Esophagus muscularis mucosa (tissue), 4 donors: ENCODE results near the gene FRK. TPM values are rescaled to one million over a fixed set of nuclear protein-coding genes. Genes with fewer than 3 reads are reported as not detected.

ENCODE experiments used
- DNase-seq: peaks from one replicate; pipeline ENCODE4 v3.0.0-alpha.2; 2017; ENCODE audit errors: extremely low spot score
- H3K27ac ChIP-seq, 4 donors: fragments of 200-600 bp; sonication (generic); replicated peaks in 1 of 4; 1 replicate in 3 of 4; 2 replicates in 1 of 4; pipeline ENCODE4 v1.5.1; 2016 to 2019; ENCODE audit warnings: mild to moderate bottlenecking in 1 of 4
- H3K27me3 ChIP-seq, 4 donors: fragments of 200-600 bp; sonication (generic); one replicate each; pipeline versions ENCODE4 v1.5.1 to v1.6.0; 2016 to 2019
- H3K36me3 ChIP-seq, 4 donors: fragments of 200-600 bp; sonication (generic); one replicate each; pipeline ENCODE4 v1.5.1; 2016 to 2019
- H3K4me1 ChIP-seq, 4 donors: fragments of 200-600 bp; sonication (generic); one replicate each; pipeline ENCODE4 v1.5.1; 2016 to 2019
- H3K4me3 ChIP-seq, 4 donors: fragments of 200-600 bp; sonication (generic); 1 replicate in 2 of 4; 2 replicates in 2 of 4; pipeline ENCODE4 v1.5.1; 2016 to 2019; ENCODE audit warnings: mild to moderate bottlenecking in 4 of 4, moderate library complexity in 1 of 4
- H3K9me3 ChIP-seq, 4 donors: fragments of 200-600 bp; sonication (generic); 1 replicate in 3 of 4; 2 replicates in 1 of 4; pipeline ENCODE4 v1.5.1; 2016 to 2019
- EP300 ChIP-seq: sonication (generic); formaldehyde crosslinking; IDR thresholded peaks from one replicate; pipeline ENCODE4 v1.6.1; 2017; ENCODE audit warnings: antibody characterized with exemption
- POLR2A ChIP-seq: fragments of 450-650 bp; IDR thresholded peaks from one replicate; pipeline ENCODE4 v1.6.1; 2017; ENCODE audit warnings: antibody characterized with exemption, moderate library complexity, mild to moderate bottlenecking, low read depth
- POLR2AphosphoS5 ChIP-seq, 2 donors: sonication (generic); formaldehyde crosslinking; IDR thresholded peaks; one replicate each; pipeline ENCODE4 v1.6.1; 2017; ENCODE audit warnings: antibody characterized with exemption in 2 of 2
- WGBS: methylation state at CpG from one replicate; pipeline ENCODE4 v1.1.5; 2018; 5-methylcytosine and 5-hydroxymethylcytosine counted together
- intact Hi-C: fragments of 100-400 bp; cut with DNase I; formaldehyde crosslinking; loops from one replicate; pipeline ENCODE4 v1.15.1; 2023
- total RNA-seq, 4 donors: library from RNA; depleted of rRNA; stranded (reverse); fragments of >200 nt; gene quantifications; one replicate each; pipeline versions ENCODE4 v1.1.0 to v1.2.1, GENCODE V29; 2016
- TF ChIP-seq, protein P1 (sequence below), 3 experiments: fragments of 200-600 bp in 2 of 3; fragments of 450-650 bp in 1 of 3; sonication (generic) in 2 of 3; IDR thresholded peaks; one replicate each; pipeline ENCODE4 v1.5.1; 2017 to 2019; ENCODE audit warnings: antibody characterized with exemption in 3 of 3, mild to moderate bottlenecking in 2 of 3, moderate library complexity in 1 of 3

The FRK gene, protein sequence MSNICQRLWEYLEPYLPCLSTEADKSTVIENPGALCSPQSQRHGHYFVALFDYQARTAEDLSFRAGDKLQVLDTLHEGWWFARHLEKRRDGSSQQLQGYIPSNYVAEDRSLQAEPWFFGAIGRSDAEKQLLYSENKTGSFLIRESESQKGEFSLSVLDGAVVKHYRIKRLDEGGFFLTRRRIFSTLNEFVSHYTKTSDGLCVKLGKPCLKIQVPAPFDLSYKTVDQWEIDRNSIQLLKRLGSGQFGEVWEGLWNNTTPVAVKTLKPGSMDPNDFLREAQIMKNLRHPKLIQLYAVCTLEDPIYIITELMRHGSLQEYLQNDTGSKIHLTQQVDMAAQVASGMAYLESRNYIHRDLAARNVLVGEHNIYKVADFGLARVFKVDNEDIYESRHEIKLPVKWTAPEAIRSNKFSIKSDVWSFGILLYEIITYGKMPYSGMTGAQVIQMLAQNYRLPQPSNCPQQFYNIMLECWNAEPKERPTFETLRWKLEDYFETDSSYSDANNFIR
- under 1 TPM; 0.17 to 0.57 (median 0.40) TPM for total RNA-seq

DNA sequence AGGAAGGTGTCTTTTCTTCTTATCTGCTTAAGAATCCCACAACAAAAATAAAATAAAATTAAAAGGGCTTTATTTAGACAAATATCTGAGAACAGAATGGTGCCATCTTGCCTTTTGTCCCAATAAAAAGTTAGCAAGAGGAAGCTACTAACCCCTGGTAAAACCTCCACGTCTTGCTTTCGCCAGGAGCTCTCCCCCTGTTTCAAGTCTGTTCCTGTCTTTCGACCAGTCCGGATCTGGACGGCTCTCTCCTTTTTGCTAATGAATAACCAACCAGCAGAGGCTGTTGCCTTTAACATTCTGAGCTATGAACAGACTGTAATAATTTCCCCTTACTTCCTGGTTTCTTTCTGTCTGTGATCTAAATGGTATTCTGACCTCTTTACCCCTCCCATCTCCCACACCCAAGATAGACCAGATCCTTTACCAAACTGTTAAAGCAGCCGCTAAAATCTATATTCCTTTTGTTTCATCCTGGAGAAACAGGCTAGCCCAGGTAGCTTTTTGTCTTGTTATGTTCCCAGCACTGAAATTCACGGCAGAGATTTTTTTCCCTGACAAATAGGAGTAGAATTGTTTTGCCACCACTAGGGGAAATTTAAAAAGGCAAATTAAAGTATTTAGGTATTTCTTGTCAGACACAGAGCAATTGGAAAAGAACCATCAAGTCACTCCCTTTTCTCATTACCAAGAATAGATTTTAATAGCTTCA lies at the start of gene FRK:
Gene FRK (minus strand): TSS at position 320 of the 712 bp plus-strand sequence. CDS start 580 bp downstream, outside the sequence.
- intact Hi-C loops, result no loop called here
- Histone ChIP-seq H3K4me1 (peaks cover 7 to 17% (median 10%) of the 10 kb centered on the region in 4 donors), H3K27me3 (no peaks in the 10 kb centered on the region), H3K27ac (peak within 1 kb of the TSS; percentile 11 to 56 (median 28)), H3K36me3 (no peaks in the 10 kb centered on the region), H3K9me3 (no peaks in the 10 kb centered on the region), H3K4me3 (peak within 1 kb of the TSS; percentile 21 to 42 (median 30))
- DNase-seq, result no peak
- TF ChIP-seq POLR2AphosphoS5 (IDR thresholded peaks at IDR 0.05), result no peak
- TF ChIP-seq, protein P1, sequence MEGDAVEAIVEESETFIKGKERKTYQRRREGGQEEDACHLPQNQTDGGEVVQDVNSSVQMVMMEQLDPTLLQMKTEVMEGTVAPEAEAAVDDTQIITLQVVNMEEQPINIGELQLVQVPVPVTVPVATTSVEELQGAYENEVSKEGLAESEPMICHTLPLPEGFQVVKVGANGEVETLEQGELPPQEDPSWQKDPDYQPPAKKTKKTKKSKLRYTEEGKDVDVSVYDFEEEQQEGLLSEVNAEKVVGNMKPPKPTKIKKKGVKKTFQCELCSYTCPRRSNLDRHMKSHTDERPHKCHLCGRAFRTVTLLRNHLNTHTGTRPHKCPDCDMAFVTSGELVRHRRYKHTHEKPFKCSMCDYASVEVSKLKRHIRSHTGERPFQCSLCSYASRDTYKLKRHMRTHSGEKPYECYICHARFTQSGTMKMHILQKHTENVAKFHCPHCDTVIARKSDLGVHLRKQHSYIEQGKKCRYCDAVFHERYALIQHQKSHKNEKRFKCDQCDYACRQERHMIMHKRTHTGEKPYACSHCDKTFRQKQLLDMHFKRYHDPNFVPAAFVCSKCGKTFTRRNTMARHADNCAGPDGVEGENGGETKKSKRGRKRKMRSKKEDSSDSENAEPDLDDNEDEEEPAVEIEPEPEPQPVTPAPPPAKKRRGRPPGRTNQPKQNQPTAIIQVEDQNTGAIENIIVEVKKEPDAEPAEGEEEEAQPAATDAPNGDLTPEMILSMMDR (IDR thresholded peaks at IDR 0.05), result peak in 2 of 3 experiments; percentile 12 to 25
- 47% methylated on average over 7 of the region's 7 CpGs for WGBS

DNA sequence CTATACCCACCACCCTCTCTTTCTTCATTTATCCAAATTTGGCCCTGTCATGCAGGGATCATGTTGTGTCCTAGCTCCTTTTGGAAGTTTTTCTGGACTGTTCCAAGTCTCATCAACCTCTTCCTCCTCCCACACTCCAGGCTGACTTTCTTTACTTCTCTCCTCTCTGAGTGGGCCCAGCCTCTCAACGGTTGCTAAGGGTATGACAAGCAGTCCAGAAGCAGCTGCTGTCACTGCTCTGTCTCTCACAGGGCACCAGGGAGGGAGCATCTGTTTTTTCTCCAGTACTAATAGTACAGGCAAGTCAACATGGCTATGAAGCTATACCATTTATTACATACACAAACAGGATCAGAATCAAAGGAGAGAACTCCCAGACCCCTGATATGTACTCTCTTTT lies 48.1 kb upstream of the FRK start:
- Histone ChIP-seq H3K27me3 (no peaks in the 10 kb centered on the region), H3K4me3 (no peak overlapping the region), H3K4me1 (peaks cover 3 to 15% (median 9%) of the 10 kb centered on the region in 4 donors), H3K9me3 (no peaks in the 10 kb centered on the region), H3K27ac (no peak overlapping the region), H3K36me3 (peaks cover 12 to 59% (median 40%) of the 10 kb centered on the region in 4 donors)
- TF ChIP-seq, protein P1 (IDR thresholded peaks at IDR 0.05), result no peak
- TF ChIP-seq EP300 (no peak), POLR2A (no peak), POLR2AphosphoS5 (IDR thresholded peaks at IDR 0.05) (no peak)
- 26% methylated on average over 1 of the region's 1 CpG for WGBS
- no peak for DNase-seq
- intact Hi-C loops, result no loop called here

DNA sequence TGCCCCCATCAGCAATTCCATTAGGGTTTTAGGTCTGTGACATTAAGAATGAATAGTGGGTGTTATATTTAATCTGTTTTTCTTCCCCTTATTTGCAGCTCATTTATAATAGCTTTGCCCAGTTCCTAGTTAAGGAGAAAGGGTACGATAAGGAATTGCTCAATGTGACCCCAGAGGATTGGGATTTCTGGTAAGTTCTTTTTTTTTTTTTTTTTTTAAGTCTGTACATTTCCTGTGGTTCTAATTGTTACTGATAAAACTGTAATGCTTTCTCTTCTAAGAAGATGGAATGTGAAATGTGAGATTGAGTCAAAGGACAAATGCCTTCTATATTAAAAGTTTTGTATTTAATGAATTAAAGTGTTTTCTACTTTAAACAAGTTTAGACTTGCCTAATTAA lies 45.5 kb upstream of the FRK start:
- Histone ChIP-seq H3K4me1 (peaks cover 27 to 40% (median 33%) of the 10 kb centered on the region in 4 donors), H3K9me3 (no peaks in the 10 kb centered on the region), H3K4me3 (no peak overlapping the region), H3K27ac (no peak overlapping the region), H3K36me3 (peaks cover 11 to 32% (median 25%) of the 10 kb centered on the region in 4 donors), H3K27me3 (no peaks in the 10 kb centered on the region)
- DNase-seq, result no peak
- TF ChIP-seq, protein P1 (IDR thresholded peaks at IDR 0.05), result no peak
- TF ChIP-seq POLR2AphosphoS5 (IDR thresholded peaks at IDR 0.05) (no peak), POLR2A (no peak), EP300 (no peak)
- intact Hi-C loops, result no loop called here
- whole genome bisulfite sequencing, result 58% methylated on average over 1 of the region's 1 CpG

DNA sequence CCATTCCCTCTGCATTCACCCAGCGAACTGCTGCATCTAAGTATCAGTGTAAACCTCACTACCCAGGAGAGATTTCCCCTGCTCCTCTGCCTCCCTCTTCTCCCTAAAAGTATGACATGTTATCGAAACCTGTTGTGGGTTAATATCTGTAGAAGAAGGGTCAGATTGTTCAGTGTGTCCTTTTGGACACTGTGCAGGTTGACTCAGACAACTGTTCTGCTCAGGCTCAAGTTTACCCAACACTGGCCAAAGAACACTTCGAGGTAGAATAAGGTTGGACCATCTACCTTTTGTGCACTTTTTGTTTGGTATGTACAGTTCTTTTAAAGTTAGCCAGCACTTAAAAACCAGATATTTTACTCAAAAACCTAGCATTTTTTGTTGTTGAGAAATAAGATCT lies 44.6 kb upstream of the FRK start:
- H3K4me3 ChIP-seq, result no peak overlapping the region
- H3K27me3 ChIP-seq, result peaks cover 0 to 3% (median 0%) of the 10 kb centered on the region in 4 donors
- peaks cover 27 to 43% (median 33%) of the 10 kb centered on the region in 4 donors for H3K4me1 ChIP-seq
- H3K27ac ChIP-seq, result no peak overlapping the region
- WGBS, result 90% methylated on average over 3 of the region's 3 CpGs
- peaks cover 2 to 23% (median 17%) of the 10 kb centered on the region in 4 donors for H3K36me3 ChIP-seq
- no peak for DNase-seq
- TF ChIP-seq EP300 (no peak), POLR2AphosphoS5 (IDR thresholded peaks at IDR 0.05) (no peak), POLR2A (no peak)
- TF ChIP-seq, protein P1 (IDR thresholded peaks at IDR 0.05), result no peak
- no peaks in the 10 kb centered on the region for H3K9me3 ChIP-seq
- intact Hi-C loops, result no loop called here
